Left lung (tissue), 10 donors: ENCODE measurements around the gene KIF22. TPM values are rescaled to one million over a fixed set of nuclear protein-coding genes. Genes with fewer than 3 reads are reported as not detected.

ENCODE experiments used
- ATAC-seq: fragments of 200-7000 bp; cut with Tn5 transposase; one replicate; pipeline ENCODE4 v1.9.1; 2020; ENCODE audit warnings: moderate library complexity
- DNase-seq, 4 donors: peaks; one replicate each; pipeline ENCODE4 v3.0.0-alpha.2; 2013 to 2020
- H3K27ac ChIP-seq, 2 donors: fragments of 200-600 bp; sonication (generic) in 1 of 2; one replicate each; pipeline versions ENCODE4 v1.5.0 to v1.8.0; 2020 to 2021
- H3K27me3 ChIP-seq, 2 donors: fragments of 200-600 bp; sonication (generic) in 1 of 2; one replicate each; pipeline versions ENCODE4 v1.5.0 to v1.8.0; 2020 to 2021
- H3K36me3 ChIP-seq, 2 donors: fragments of 200-600 bp; sonication (generic) in 1 of 2; one replicate each; pipeline versions ENCODE4 v1.5.0 to v1.8.0; 2020 to 2021
- H3K4me1 ChIP-seq, 2 donors: fragments of 200-600 bp; one replicate each; pipeline ENCODE4 v1.8.0; 2021
- H3K4me3 ChIP-seq, 2 donors: fragments of 200-600 bp; sonication (generic) in 1 of 2; one replicate each; pipeline versions ENCODE4 v1.5.0 to v1.8.0; 2020 to 2021; ENCODE audit warnings: mild to moderate bottlenecking in 1 of 2
- H3K9me3 ChIP-seq, 2 donors: fragments of 200-600 bp; sonication (generic) in 1 of 2; one replicate each; pipeline versions ENCODE4 v1.5.0 to v1.8.0; 2020 to 2021
- CTCF ChIP-seq, 2 donors: fragments of 200-600 bp; sonication (generic) in 1 of 2; IDR thresholded peaks; one replicate each; pipeline versions ENCODE4 v1.5.0 to v1.8.0; 2021; ENCODE audit warnings: antibody characterized with exemption in 2 of 2
- intact Hi-C, 2 donors: fragments of 100-400 bp; cut with DNase I; formaldehyde crosslinking; loops; one replicate each; pipeline versions ENCODE4 v1.11.2 to v1.14.2; 2022
- polyA plus RNA-seq, 6 donors: library from polyadenylated mRNA; unstranded; fragments of 120-200 nt; gene quantifications; one replicate each; pipeline ENCODE4 v1.2.1, GENCODE V29; 2013; ENCODE audit not compliant: insufficient read length in 6 of 6
- total RNA-seq, 2 donors: library from RNA; stranded (reverse); fragmentation: NEBNext Ultra II Directional; extraction: Animal tissue kit (Norgen Biotek cat#: 25700); gene quantifications; one replicate each; pipeline ENCODE4 v1.2.1, GENCODE V29; 2021
- donor health status: DM: no; HTN: yes; CAD: no.
- donor health status: DM: no; HTN: no; CAD: no.

Gene KIF22
- total and polyA plus RNA-seq, 8 donors, result 24.8 to 92.2 (median 57.2) TPM

GRCh38 chr16:29819506-29819905 is 29.0 kb downstream of the KIF22 start:
- peaks cover 0 to 9% of the 10 kb centered on the region in 2 donors for H3K36me3 ChIP-seq
- no peak for TF ChIP-seq CTCF (IDR thresholded peaks at IDR 0.05)
- no peaks in the 10 kb centered on the region for H3K27me3 ChIP-seq
- peak overlapping the region; percentile 89 to 92 for H3K27ac ChIP-seq
- ATAC-seq, result no peak
- H3K9me3 ChIP-seq, result no peaks in the 10 kb centered on the region
- peak overlapping the region in 1 of 2 donors; percentile 84 for H3K4me3 ChIP-seq
- H3K4me1 ChIP-seq, result peaks cover 56 to 83% of the 10 kb centered on the region in 2 donors
- no peak for DNase-seq
- intact Hi-C loops, result no loop called here

- peaks cover 0 to 9% of the 10 kb centered on the region in 2 donors for H3K36me3 ChIP-seq
- intact Hi-C loops, result no loop called here
- H3K4me1 ChIP-seq, result peaks cover 56 to 83% of the 10 kb centered on the region in 2 donors
- no peaks in the 10 kb centered on the region for H3K9me3 ChIP-seq
- peak within 1 kb of the TSS; percentile 89 to 92 for H3K27ac ChIP-seq
- ATAC-seq (peak; percentile 51), DNase-seq (peak in 3 of 4 donors; percentile 45 to 93 (median 82))
- TF ChIP-seq CTCF (IDR thresholded peaks at IDR 0.05), result no peak
- H3K4me3 ChIP-seq, result peak within 1 kb of the TSS; percentile 53 to 84
- no peaks in the 10 kb centered on the region for H3K27me3 ChIP-seq
Observed at GRCh38 chr16:29820271-29820701, 29.7 kb downstream of the KIF22 start, which contains the start of gene MVP. TSS of gene MVP (plus strand) at chr16:29820462. CDS start at chr16:29830550, 10,088 bp downstream.

GRCh38 chr16:29820730-29821642 is 30.4 kb downstream of the KIF22 start:
- no peaks in the 10 kb centered on the region for H3K9me3 ChIP-seq
- H3K36me3 ChIP-seq, result peaks cover 0 to 9% of the 10 kb centered on the region in 2 donors
- H3K27me3 ChIP-seq, result no peaks in the 10 kb centered on the region
- peak; percentile 53 for ATAC-seq
- peak overlapping the region; percentile 89 to 92 for H3K27ac ChIP-seq
- peaks cover 62 to 86% of the 10 kb centered on the region in 2 donors for H3K4me1 ChIP-seq
- TF ChIP-seq CTCF (IDR thresholded peaks at IDR 0.05), result no peak
- intact Hi-C loops, result no loop called here
- DNase-seq, result peak in 2 of 4 donors; percentile 83 to 89
- peak overlapping the region; percentile 53 to 84 for H3K4me3 ChIP-seq

GRCh38 chr16:29821643-29822115 is 31.1 kb downstream of the KIF22 start:
- TF ChIP-seq CTCF (IDR thresholded peaks at IDR 0.05), result no peak
- ATAC-seq (peak; percentile 50), DNase-seq (peak in 1 of 4 donors; percentile 56)
- H3K27ac ChIP-seq, result peak overlapping the region; percentile 89 to 92
- peaks cover 64 to 92% of the 10 kb centered on the region in 2 donors for H3K4me1 ChIP-seq
- no peaks in the 10 kb centered on the region for H3K27me3 ChIP-seq
- no peaks in the 10 kb centered on the region for H3K9me3 ChIP-seq
- peaks cover 0 to 9% of the 10 kb centered on the region in 2 donors for H3K36me3 ChIP-seq
- peak overlapping the region; percentile 53 to 84 for H3K4me3 ChIP-seq
- intact Hi-C loops, result no loop called here

- intact Hi-C loops, result no loop called here
- H3K9me3 ChIP-seq, result no peaks in the 10 kb centered on the region
- peak overlapping the region; percentile 75 to 89 for H3K27ac ChIP-seq
- peaks cover 53 to 92% of the 10 kb centered on the region in 2 donors for H3K4me1 ChIP-seq
- H3K36me3 ChIP-seq, result peaks cover 0 to 8% of the 10 kb centered on the region in 2 donors
- DNase-seq (no peak), ATAC-seq (peak; percentile 23)
- no peak for TF ChIP-seq CTCF (IDR thresholded peaks at IDR 0.05)
- H3K27me3 ChIP-seq, result no peaks in the 10 kb centered on the region
- H3K4me3 ChIP-seq, result no peak overlapping the region
Observed at GRCh38 chr16:29824589-29825144, 34.1 kb downstream of the KIF22 start.
